ENCODE measurements around the gene EIF3J.
A peak's percentile ranks its signal among the peaks of the same experiment; 100 is the strongest.

Gene EIF3J

GRCh38 chr15:44580105-44580504 lies 43.2 kb downstream of the EIF3J start:
- no peak for TF ChIP-seq CTCF (IDR thresholded peaks at IDR 0.05; ENCODE audit: insufficient read depth, low read depth, low read length, missing control alignments)
- peak; percentile 50 for DNase-seq (ENCODE audit: low read depth)
- no peak overlapping the region for H3K4me3 ChIP-seq (ENCODE audit: low read length)

GRCh38 chr15:44584162-44584749 lies 47.3 kb downstream of the EIF3J start:
- H3K4me3 ChIP-seq (ENCODE audit: low read length), result no peak overlapping the region
- peak; percentile 65 for DNase-seq (ENCODE audit: low read depth)
- peak; percentile 72 for TF ChIP-seq CTCF (IDR thresholded peaks at IDR 0.05; ENCODE audit: insufficient read depth, low read depth, low read length, missing control alignments)

- H3K4me3 ChIP-seq (ENCODE audit: low read length), result no peak overlapping the region
- DNase-seq (ENCODE audit: low read depth), result no peak
- TF ChIP-seq CTCF (IDR thresholded peaks at IDR 0.05; ENCODE audit: insufficient read depth, low read depth, low read length, missing control alignments), result no peak
Observed at GRCh38 chr15:44585633-44586032, 48.7 kb downstream of the EIF3J start.

GRCh38 chr15:44588541-44588940 lies 51.6 kb downstream of the EIF3J start:
- no peak overlapping the region for H3K4me3 ChIP-seq (ENCODE audit: low read length)
- no peak for DNase-seq (ENCODE audit: low read depth)
- TF ChIP-seq CTCF (IDR thresholded peaks at IDR 0.05; ENCODE audit: insufficient read depth, low read depth, low read length, missing control alignments), result no peak

- no peak for TF ChIP-seq CTCF (IDR thresholded peaks at IDR 0.05; ENCODE audit: insufficient read depth, low read depth, low read length, missing control alignments)
- DNase-seq (ENCODE audit: low read depth), result peak; percentile 81
- H3K4me3 ChIP-seq (ENCODE audit: low read length), result no peak overlapping the region
Observed at GRCh38 chr15:44591326-44591725, 54.4 kb downstream of the EIF3J start.

- peak; percentile 41 for DNase-seq (ENCODE audit: low read depth)
- peak; percentile 41 for TF ChIP-seq CTCF (IDR thresholded peaks at IDR 0.05; ENCODE audit: insufficient read depth, low read depth, low read length, missing control alignments)
Observed at GRCh38 chr15:44593042-44593736, 56.2 kb downstream of the EIF3J start.

GRCh38 chr15:44595246-44595645 lies 58.3 kb downstream of the EIF3J start:
- no peak for TF ChIP-seq CTCF (IDR thresholded peaks at IDR 0.05; ENCODE audit: insufficient read depth, low read depth, low read length, missing control alignments)
- DNase-seq (ENCODE audit: low read depth), result no peak
- no peak overlapping the region for H3K4me3 ChIP-seq (ENCODE audit: low read length)

More at GRCh38 chr15:44593042-44593736, 56.2 kb downstream of the EIF3J start:
- no peak overlapping the region for H3K4me3 ChIP-seq (ENCODE audit: low read length)
